Neural cell (in vitro differentiated cells): ENCODE measurements around the gene CDA.

ENCODE experiments used
- CTCF ChIP-seq: fragments of 450-650 bp; IDR thresholded peaks from 2 replicates; pipeline ENCODE4 v1.5.1; 2014; ENCODE audit warnings: antibody characterized with exemption, mild to moderate bottlenecking, moderate library complexity; ENCODE audit not compliant: poor library complexity, severe bottlenecking
- POLR2AphosphoS5 ChIP-seq: IDR thresholded peaks from 2 replicates; pipeline ENCODE4 v1.6.1; 2012
- RAD21 ChIP-seq: fragments of 450-650 bp; conservative IDR thresholded peaks from 2 replicates; pipeline ENCODE4 v1.6.1; 2014; ENCODE audit warnings: antibody characterized with exemption, mild to moderate bottlenecking, moderate library complexity
- REST ChIP-seq: IDR thresholded peaks from 2 replicates; pipeline ENCODE4 v1.6.1; 2012; ENCODE audit warnings: borderline replicate concordance
- TAF1 ChIP-seq: IDR thresholded peaks from 2 replicates; pipeline ENCODE4 v1.6.1; 2012; ENCODE audit warnings: low read depth

GRCh38 chr1:20546637-20547036 is 42.3 kb upstream of the CDA start:
- TF ChIP-seq CTCF (no peak), RAD21 (no peak), POLR2AphosphoS5 (no peak), TAF1 (no peak), REST (no peak)
